ENCODE measurements around the gene ADNP2.

DNA sequence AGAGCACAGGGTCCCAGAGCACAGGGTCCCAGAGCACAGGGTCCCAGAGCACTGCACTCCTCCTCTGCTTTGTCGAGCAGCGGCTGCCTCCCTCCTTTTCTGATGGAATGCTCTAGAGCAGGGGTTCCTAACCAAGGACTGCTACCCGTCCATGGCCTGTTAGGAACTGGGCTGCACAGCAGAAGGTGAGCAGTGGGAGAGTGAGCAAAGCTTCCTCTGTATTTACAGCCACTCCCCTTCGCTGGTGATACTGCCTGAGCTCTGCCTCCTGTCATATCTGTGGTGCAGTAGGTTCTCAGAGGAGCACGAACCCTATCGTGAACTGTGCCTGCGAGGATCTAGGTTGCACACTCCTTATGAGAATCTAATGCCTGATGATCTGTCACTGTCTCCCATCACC lies 33.1 kb upstream of the ADNP2 start:
- TF ChIP-seq POLR2A (IDR thresholded peaks at IDR 0.05; ENCODE audit: low read length) (no peak), GATA1 (IDR thresholded peaks at IDR 0.05; ENCODE audit: low read depth, low read length) (no peak)

Data from erythroblast (primary cell).